Activated CD4-positive, CD25-positive, alpha-beta regulatory T cell (primary cell): ENCODE measurements around the gene ECE2.
A peak's percentile ranks its signal among the peaks of the same experiment; 100 is the strongest.

ENCODE experiments used
- DNase-seq, 4 experiments: peaks; one replicate each; lab custom pipeline; 2025; lab: John Stamatoyannopoulos, UW

ECE2 gene

GRCh38 chr3:184240384-184241140, 35.3 kb upstream of the ECE2 start:
- DNase-seq: no peak

- no peak for DNase-seq
Measured at GRCh38 chr3:184241141-184241446, 34.7 kb upstream of the ECE2 start.

- DNase-seq: no peak
Measured at GRCh38 chr3:184241447-184242296, 34.1 kb upstream of the ECE2 start.

- no peak for DNase-seq
Measured at GRCh38 chr3:184242297-184242685, 33.5 kb upstream of the ECE2 start.

- peak; percentile 60 to 84 (median 70) for DNase-seq
Measured at GRCh38 chr3:184248454-184249411, 27.1 kb upstream of the ECE2 start, which contains the start of gene ALG3. TSS of gene ALG3 (minus strand) at chr3:184248962. CDS start at chr3:184248940, 22 bp downstream.

- DNase-seq: peak; percentile 88 to 92 (median 90)
Measured at GRCh38 chr3:184249412-184250166, 26.2 kb upstream of the ECE2 start, which contains the start of gene EEF1AKMT4. TSS of gene EEF1AKMT4 (plus strand) at chr3:184249672. CDS start at chr3:184249695, 23 bp downstream.

- DNase-seq: peak; percentile 64 to 88 (median 70)
Measured at GRCh38 chr3:184250167-184250828, 25.5 kb upstream of the ECE2 start.

- no peak for DNase-seq
Measured at GRCh38 chr3:184255291-184256039, 20.4 kb upstream of the ECE2 start.

- no peak for DNase-seq
Measured at GRCh38 chr3:184257083-184257915, 18.5 kb upstream of the ECE2 start.

- no peak for DNase-seq
Measured at GRCh38 chr3:184258926-184259325, 16.9 kb upstream of the ECE2 start.

- no peak for DNase-seq
Measured at GRCh38 chr3:184259396-184259877, 16.4 kb upstream of the ECE2 start.

- no peak for DNase-seq
Measured at GRCh38 chr3:184259878-184260723, 15.7 kb upstream of the ECE2 start.

GRCh38 chr3:184260724-184261269, 15.0 kb upstream of the ECE2 start:
- DNase-seq: no peak

- peak in 2 of 4 experiments; percentile 14 to 16 for DNase-seq
Measured at GRCh38 chr3:184261270-184261853, 14.5 kb upstream of the ECE2 start, which contains the start of gene CAMK2N2. TSS of gene CAMK2N2 (minus strand) at chr3:184261553. CDS start at chr3:184261285, 268 bp downstream.

- DNase-seq: no peak
Measured at GRCh38 chr3:184261854-184262763, 13.7 kb upstream of the ECE2 start.

- no peak for DNase-seq
Measured at GRCh38 chr3:184262764-184263179, 13.1 kb upstream of the ECE2 start.
